NB4 (cell line): ENCODE results near the gene XYLB.

Source experiments
- DNase-seq: peaks from one replicate; pipeline ENCODE4 v3.0.0; 2010; ENCODE audit warnings: low read depth
- H3K4me3 ChIP-seq: one replicate; pipeline ENCODE4 v1.5.1; 2011; ENCODE audit warnings: mild to moderate bottlenecking, low read depth, low read length, moderate library complexity
- MYC ChIP-seq: IDR thresholded peaks from 2 replicates; pipeline ENCODE4 v1.6.1; 2011; ENCODE audit warnings: low read depth, low read length
- POLR2A ChIP-seq: IDR thresholded peaks from 2 replicates; pipeline ENCODE4 v1.6.1; 2011; ENCODE audit warnings: mild to moderate bottlenecking; ENCODE audit not compliant: insufficient read length; ENCODE audit errors: extremely low read depth
- TF ChIP-seq, protein P1 (sequence below): IDR thresholded peaks from 2 replicates; pipeline ENCODE4 v1.6.1; 2011; ENCODE audit warnings: low read depth, low read length
- TF ChIP-seq, protein P2 (sequence below): IDR thresholded peaks from one replicate; pipeline ENCODE4 v1.5.1; 2012; ENCODE audit warnings: low read depth, low read length

XYLB gene

DNA sequence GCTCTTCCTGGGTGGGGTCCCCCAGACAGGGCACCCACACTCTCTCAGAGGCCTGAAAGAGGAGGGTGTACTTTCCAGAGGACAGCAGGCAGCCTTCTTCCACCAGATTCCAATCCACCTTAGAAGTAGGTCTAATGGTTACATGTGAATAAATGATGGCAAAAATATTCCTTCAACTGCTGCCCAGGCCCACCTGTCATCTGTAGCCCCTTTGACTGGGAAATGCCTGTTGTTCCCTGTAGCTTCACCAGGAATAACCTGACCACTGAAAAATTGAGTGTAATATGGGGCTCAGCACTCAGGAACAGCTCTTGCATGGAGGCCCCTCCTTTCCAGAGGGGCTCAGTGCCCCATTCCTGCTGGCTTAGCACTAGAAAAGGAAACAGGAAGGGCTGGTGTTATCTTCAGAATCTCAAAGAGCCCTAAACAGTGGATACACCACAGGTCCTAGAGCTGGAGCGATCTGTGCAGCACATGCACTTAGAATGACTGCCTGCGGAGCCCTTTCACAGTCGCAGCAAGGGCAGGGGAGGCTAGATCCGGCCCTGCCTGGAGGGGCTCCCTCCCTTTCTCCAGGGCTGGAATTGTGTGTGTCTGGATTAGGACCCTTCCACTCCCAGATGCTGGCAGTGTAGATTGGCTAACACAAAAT, 32.3 kb upstream of the XYLB start:
- no peak overlapping the region for H3K4me3 ChIP-seq
- no peak for DNase-seq
- TF ChIP-seq, protein P1, sequence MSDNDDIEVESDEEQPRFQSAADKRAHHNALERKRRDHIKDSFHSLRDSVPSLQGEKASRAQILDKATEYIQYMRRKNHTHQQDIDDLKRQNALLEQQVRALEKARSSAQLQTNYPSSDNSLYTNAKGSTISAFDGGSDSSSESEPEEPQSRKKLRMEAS, result no peak
- TF ChIP-seq, protein P2, sequence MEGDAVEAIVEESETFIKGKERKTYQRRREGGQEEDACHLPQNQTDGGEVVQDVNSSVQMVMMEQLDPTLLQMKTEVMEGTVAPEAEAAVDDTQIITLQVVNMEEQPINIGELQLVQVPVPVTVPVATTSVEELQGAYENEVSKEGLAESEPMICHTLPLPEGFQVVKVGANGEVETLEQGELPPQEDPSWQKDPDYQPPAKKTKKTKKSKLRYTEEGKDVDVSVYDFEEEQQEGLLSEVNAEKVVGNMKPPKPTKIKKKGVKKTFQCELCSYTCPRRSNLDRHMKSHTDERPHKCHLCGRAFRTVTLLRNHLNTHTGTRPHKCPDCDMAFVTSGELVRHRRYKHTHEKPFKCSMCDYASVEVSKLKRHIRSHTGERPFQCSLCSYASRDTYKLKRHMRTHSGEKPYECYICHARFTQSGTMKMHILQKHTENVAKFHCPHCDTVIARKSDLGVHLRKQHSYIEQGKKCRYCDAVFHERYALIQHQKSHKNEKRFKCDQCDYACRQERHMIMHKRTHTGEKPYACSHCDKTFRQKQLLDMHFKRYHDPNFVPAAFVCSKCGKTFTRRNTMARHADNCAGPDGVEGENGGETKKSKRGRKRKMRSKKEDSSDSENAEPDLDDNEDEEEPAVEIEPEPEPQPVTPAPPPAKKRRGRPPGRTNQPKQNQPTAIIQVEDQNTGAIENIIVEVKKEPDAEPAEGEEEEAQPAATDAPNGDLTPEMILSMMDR, result no peak
- TF ChIP-seq MYC (no peak), POLR2A (no peak)

DNA sequence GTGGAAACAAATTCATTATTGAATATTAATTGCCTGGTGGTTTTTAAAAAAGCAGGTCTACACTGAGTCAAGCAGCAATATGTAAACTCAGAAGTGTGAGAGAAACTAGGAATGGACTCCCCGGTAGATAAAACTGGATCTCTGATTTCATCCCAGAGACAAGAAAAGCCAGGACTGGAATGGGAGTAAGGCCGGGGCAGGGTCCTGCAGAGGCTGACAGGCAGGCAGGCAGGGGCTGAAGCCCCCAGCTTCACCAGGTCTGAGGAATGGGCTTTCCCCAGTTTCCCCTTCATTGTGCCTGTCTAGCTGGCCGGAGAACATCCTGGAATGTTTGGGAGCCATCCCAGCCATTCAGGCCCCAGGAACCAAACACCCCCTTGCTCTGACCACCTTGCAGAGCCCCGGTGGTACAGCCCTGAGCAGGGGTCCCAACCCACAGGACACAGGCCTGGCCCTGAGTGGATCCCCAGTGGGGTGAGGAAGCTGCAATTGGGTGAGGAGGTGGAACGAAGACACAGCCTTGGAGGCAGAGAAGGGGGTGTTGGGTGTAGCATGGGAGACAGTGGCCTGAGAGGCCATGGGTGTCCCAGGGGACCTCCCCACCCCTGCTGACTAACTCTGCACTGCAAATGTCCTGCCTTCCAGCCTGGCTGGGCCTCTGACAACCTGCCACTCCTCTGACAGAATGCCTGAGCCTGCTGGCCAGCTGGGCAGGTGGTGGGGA, 31.7 kb upstream of the XYLB start:
- TF ChIP-seq, protein P1, result no peak
- TF ChIP-seq POLR2A, result no peak
- TF ChIP-seq, protein P2, result no peak
- no peak for TF ChIP-seq MYC
- DNase-seq, result no peak
- H3K4me3 ChIP-seq, result no peak overlapping the region

DNA sequence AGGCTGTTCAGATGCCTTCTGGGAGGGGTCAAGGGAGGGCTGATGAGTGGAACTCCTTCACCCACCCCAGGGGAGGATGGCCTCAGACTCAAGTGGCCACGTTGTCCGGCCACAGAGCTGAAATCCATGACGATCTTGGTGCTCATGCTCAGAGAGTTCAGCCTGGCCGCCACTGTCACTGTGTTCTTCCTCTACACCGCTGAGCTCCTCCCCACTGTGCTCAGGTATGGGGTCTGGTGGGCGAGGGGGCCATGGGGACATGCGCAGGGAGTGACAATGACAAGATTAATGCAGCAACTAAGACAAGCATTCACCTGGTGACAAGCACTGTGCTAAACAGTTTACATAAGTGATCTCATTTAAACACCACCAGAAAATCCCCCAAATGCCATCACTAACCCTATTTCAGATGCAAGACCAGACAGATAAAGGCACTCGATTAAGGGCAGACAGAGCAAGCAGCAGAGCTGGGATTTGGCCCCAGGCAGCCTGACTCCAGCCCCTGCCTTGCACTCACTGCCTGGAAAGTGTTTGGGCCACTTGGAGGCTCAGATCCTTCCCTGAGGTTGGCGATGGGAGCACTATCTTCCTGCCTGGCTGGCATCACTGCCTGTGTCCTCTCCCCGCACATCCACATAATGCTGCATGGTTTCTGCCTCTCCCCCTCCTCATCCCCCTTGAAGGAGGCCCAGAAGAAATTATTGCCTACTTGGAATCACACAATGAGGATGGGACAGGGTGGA, 30.9 kb upstream of the XYLB start:
- H3K4me3 ChIP-seq, result no peak overlapping the region
- TF ChIP-seq POLR2A (no peak), MYC (no peak)
- TF ChIP-seq, protein P1, result no peak
- TF ChIP-seq, protein P2, result no peak
- no peak for DNase-seq

DNA sequence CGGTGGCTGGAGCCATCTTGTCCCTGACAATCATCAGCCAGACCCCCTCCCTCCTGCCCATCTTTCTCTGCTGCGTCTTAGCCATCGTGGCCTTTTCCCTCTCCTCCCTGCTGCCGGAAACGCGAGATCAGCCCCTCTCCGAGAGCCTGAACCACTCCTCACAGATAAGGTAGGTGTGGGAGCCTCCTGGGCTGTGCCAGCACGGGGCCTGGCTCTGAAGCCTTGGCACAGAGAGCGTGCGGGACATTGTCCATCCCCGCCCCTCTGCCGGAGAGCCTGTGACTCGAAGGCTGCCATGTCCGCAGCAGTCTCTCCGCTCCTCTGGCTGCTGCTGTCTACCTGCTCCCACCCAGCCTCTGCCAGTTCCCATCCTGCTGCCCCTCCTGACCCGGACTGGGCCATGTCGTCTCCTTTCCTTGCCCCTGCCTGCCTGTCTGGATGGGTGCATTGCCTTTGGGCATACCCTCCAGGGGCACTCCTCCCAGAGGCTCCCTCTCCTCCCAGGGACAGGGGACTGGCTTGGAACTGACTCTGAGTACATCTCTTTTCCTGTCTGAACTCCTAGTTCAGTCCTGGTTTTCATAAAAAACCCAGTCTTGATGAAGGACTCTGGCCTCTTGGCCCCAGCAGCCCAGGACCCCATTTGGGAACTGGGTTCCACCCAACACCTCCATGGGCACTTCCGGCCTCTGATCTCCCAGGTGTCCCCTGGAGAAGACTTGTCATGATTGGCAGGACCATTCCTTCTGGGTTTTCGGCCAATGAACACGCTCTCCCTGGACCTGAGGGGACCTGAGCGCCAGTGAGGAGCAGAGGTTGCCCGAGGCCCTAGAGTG, 30.0 kb upstream of the XYLB start:
- no peak for DNase-seq
- H3K4me3 ChIP-seq, result no peak overlapping the region
- TF ChIP-seq, protein P2, result no peak
- TF ChIP-seq MYC (no peak), POLR2A (no peak)
- TF ChIP-seq, protein P1, result no peak

DNA sequence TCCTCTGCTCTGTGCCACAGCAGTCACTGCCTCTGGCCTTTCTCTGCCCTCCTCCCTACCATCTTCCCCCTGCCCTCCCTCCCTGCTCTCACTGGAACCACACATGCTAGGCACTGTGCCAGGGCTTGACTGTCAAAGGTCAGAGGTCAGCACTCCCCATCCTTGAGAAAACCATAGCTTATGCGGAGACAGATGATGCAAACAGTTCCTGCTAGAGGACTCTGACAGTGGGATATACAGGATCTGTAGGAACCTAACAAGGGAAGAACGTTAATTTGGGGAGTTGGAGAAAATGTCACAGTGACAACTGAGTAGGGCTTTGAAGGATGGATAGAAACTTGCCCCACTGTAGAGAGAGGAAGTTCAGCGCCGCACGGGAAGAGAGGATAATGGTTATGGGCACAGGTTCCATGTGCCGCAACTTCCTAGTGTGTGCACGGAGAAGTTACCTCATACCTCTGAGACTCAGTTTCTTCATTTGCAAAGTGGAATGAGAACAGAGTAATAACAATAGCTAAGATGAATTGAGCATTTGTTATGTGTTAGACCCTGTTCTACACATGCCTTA, 29.3 kb upstream of the XYLB start:
- no peak for DNase-seq
- TF ChIP-seq, protein P1, result no peak
- TF ChIP-seq, protein P2, result no peak
- TF ChIP-seq POLR2A, result no peak
- TF ChIP-seq MYC, result no peak
- no peak overlapping the region for H3K4me3 ChIP-seq
